NCI-H510A treated with DMSO at 0.1 percent for 48 hours (cell line): ENCODE data around the gene TRAF3.
A peak's percentile ranks its signal among the peaks of the same experiment; 100 is the strongest.

ENCODE experiments used
- DNase-seq: peaks from one replicate; lab custom pipeline; 2025; lab: John Stamatoyannopoulos, UW

TRAF3 gene

GRCh38 chr14:102778338-102779083 lies 1.3 kb downstream of the TRAF3 start:
- peak; percentile 15 for DNase-seq

- DNase-seq: no peak
Measured at GRCh38 chr14:102779084-102779462, 1.8 kb downstream of the TRAF3 start.

GRCh38 chr14:102779574-102780315 lies 2.5 kb downstream of the TRAF3 start:
- no peak for DNase-seq

GRCh38 chr14:102781063-102781462 lies 3.8 kb downstream of the TRAF3 start:
- no peak for DNase-seq

GRCh38 chr14:102782974-102783373 lies 5.7 kb downstream of the TRAF3 start:
- DNase-seq: no peak

- no peak for DNase-seq
Measured at GRCh38 chr14:102784892-102785594, 7.8 kb downstream of the TRAF3 start.

GRCh38 chr14:102785595-102785963 lies 8.3 kb downstream of the TRAF3 start:
- DNase-seq: no peak

GRCh38 chr14:102786768-102787167 lies 9.5 kb downstream of the TRAF3 start:
- no peak for DNase-seq

- DNase-seq: no peak
Measured at GRCh38 chr14:102789349-102789748, 12.1 kb downstream of the TRAF3 start.

GRCh38 chr14:102793531-102794328 lies 16.5 kb downstream of the TRAF3 start:
- DNase-seq: no peak

- DNase-seq: peak; percentile 75
Measured at GRCh38 chr14:102795060-102795925, 18.0 kb downstream of the TRAF3 start.

GRCh38 chr14:102796661-102797190 lies 19.5 kb downstream of the TRAF3 start:
- DNase-seq: no peak

- DNase-seq: no peak
Measured at GRCh38 chr14:102798926-102799325, 21.7 kb downstream of the TRAF3 start.

- no peak for DNase-seq
Measured at GRCh38 chr14:102799684-102800562, 22.7 kb downstream of the TRAF3 start.

GRCh38 chr14:102802834-102803523 lies 25.7 kb downstream of the TRAF3 start:
- DNase-seq: no peak

GRCh38 chr14:102804858-102805257 lies 27.6 kb downstream of the TRAF3 start:
- DNase-seq: no peak

GRCh38 chr14:102805371-102805891 lies 28.2 kb downstream of the TRAF3 start:
- no peak for DNase-seq

- no peak for DNase-seq
Measured at GRCh38 chr14:102805941-102806340, 28.7 kb downstream of the TRAF3 start.

GRCh38 chr14:102806447-102806846 lies 29.2 kb downstream of the TRAF3 start:
- no peak for DNase-seq
